ENCODE data around the gene RAN.
A peak's percentile ranks its signal among the peaks of the same experiment; 100 is the strongest.
"Not testable (repeated sequence)": the region's sequence is repeated elsewhere in the genome, so short reads cannot be mapped to it uniquely, and the experiment has no call there.

RAN gene

GRCh38 chr12:130862771-130863170 is 9.1 kb upstream of the RAN start:
- H3K9me3 Mint-ChIP-seq, DNase-seq: not testable (repeated sequence)

GRCh38 chr12:130863298-130863697 is 8.6 kb upstream of the RAN start:
- ATAC-seq (replicated peaks) (no peak), DNase-seq (no peak)
- Mint-ChIP-seq H3K27ac (no peak overlapping the region), H3K36me3 (peaks cover 4 to 9% of the 10 kb centered on the region in 2 donors), H3K27me3 (peaks cover 5 to 7% of the 10 kb centered on the region in 2 donors), H3K4me1 (no peaks in the 10 kb centered on the region), H3K9me3 (peaks cover 4 to 7% of the 10 kb centered on the region in 2 donors), H3K4me3 (no peak overlapping the region)

More at GRCh38 chr12:130862771-130863170, 9.1 kb upstream of the RAN start:
- not testable (repeated sequence) for H3K4me3 Mint-ChIP-seq; H3K4me1 Mint-ChIP-seq; ATAC-seq (replicated peaks); H3K27ac Mint-ChIP-seq
- peaks cover 8 to 11% of the 10 kb centered on the region in 2 donors for H3K27me3 Mint-ChIP-seq
- H3K36me3 Mint-ChIP-seq: peaks cover 4 to 13% of the 10 kb centered on the region in 2 donors

GRCh38 chr12:130868412-130868811 is 3.5 kb upstream of the RAN start:
- Mint-ChIP-seq H3K27ac (no peak overlapping the region), H3K36me3 (peaks cover 10 to 19% of the 10 kb centered on the region in 2 donors), H3K9me3 (no peaks in the 10 kb centered on the region), H3K4me1 (peaks cover 16 to 23% of the 10 kb centered on the region in 2 donors), H3K27me3 (no peaks in the 10 kb centered on the region), H3K4me3 (no peak overlapping the region)
- DNase-seq (no peak), ATAC-seq (replicated peaks) (no peak)

- DNase-seq: peak; percentile 68
- H3K9me3 Mint-ChIP-seq: no peaks in the 10 kb centered on the region
- peak overlapping the region; percentile 97 for H3K27ac Mint-ChIP-seq
- H3K4me3 Mint-ChIP-seq: peak overlapping the region; percentile 89 to 94
- H3K36me3 Mint-ChIP-seq: peaks cover 28 to 40% of the 10 kb centered on the region in 2 donors
- H3K27me3 Mint-ChIP-seq: no peaks in the 10 kb centered on the region
- peak; percentile 69 to 70 for ATAC-seq (replicated peaks)
- peaks cover 24 to 44% of the 10 kb centered on the region in 2 donors for H3K4me1 Mint-ChIP-seq
Measured at GRCh38 chr12:130870442-130871285, 1.2 kb upstream of the RAN start.

- H3K9me3 Mint-ChIP-seq: no peaks in the 10 kb centered on the region
- ATAC-seq (replicated peaks): peak; percentile 42 to 45
- peak overlapping the region; percentile 97 for H3K27ac Mint-ChIP-seq
- H3K36me3 Mint-ChIP-seq: peaks cover 41 to 51% of the 10 kb centered on the region in 2 donors
- H3K4me1 Mint-ChIP-seq: peaks cover 29 to 57% of the 10 kb centered on the region in 2 donors
- H3K27me3 Mint-ChIP-seq: no peaks in the 10 kb centered on the region
- peak overlapping the region; percentile 93 to 94 for H3K4me3 Mint-ChIP-seq
- DNase-seq: peak; percentile 45
Measured at GRCh38 chr12:130872179-130873096, 572 bp downstream of the RAN start.

GRCh38 chr12:130873106-130873795 is 1.4 kb downstream of the RAN start:
- Mint-ChIP-seq H3K4me1 (peaks cover 31 to 62% of the 10 kb centered on the region in 2 donors), H3K4me3 (peak overlapping the region; percentile 93 to 94)

GRCh38 chr12:130873825-130874224 is 2.0 kb downstream of the RAN start:
- no peak for DNase-seq
- no peak for ATAC-seq (replicated peaks)
- H3K27me3 Mint-ChIP-seq: no peaks in the 10 kb centered on the region
- peak overlapping the region; percentile 93 to 94 for H3K4me3 Mint-ChIP-seq
- H3K36me3 Mint-ChIP-seq: peaks cover 44 to 59% of the 10 kb centered on the region in 2 donors
- no peaks in the 10 kb centered on the region for H3K9me3 Mint-ChIP-seq
- peak overlapping the region; percentile 80 for H3K27ac Mint-ChIP-seq
- H3K4me1 Mint-ChIP-seq: peaks cover 34 to 68% of the 10 kb centered on the region in 2 donors

More at GRCh38 chr12:130873106-130873795, 1.4 kb downstream of the RAN start:
- Mint-ChIP-seq H3K27ac (peak overlapping the region; percentile 97), H3K9me3 (no peaks in the 10 kb centered on the region), H3K36me3 (peaks cover 44 to 54% of the 10 kb centered on the region in 2 donors), H3K27me3 (no peaks in the 10 kb centered on the region)
- ATAC-seq (replicated peaks) (no peak), DNase-seq (no peak)

GRCh38 chr12:130874696-130875095 is 2.8 kb downstream of the RAN start:
- Mint-ChIP-seq H3K4me3 (peak overlapping the region in 1 of 2 donors; percentile 93), H3K27me3 (no peaks in the 10 kb centered on the region), H3K9me3 (no peaks in the 10 kb centered on the region), H3K36me3 (peaks cover 47 to 66% of the 10 kb centered on the region in 2 donors), H3K4me1 (peaks cover 42 to 77% of the 10 kb centered on the region in 2 donors), H3K27ac (peak overlapping the region; percentile 25)
- DNase-seq (no peak), ATAC-seq (replicated peaks) (no peak)

- DNase-seq (no peak), ATAC-seq (replicated peaks) (no peak)
- H3K27ac Mint-ChIP-seq: peak overlapping the region; percentile 25
- peaks cover 45 to 82% of the 10 kb centered on the region in 2 donors for H3K4me1 Mint-ChIP-seq
- no peaks in the 10 kb centered on the region for H3K9me3 Mint-ChIP-seq
- H3K4me3 Mint-ChIP-seq: peak overlapping the region; percentile 6 to 41
- H3K36me3 Mint-ChIP-seq: peaks cover 47 to 66% of the 10 kb centered on the region in 2 donors
- H3K27me3 Mint-ChIP-seq: no peaks in the 10 kb centered on the region
Measured at GRCh38 chr12:130875193-130875592, 3.3 kb downstream of the RAN start.

- H3K36me3 Mint-ChIP-seq: peaks cover 47 to 63% of the 10 kb centered on the region in 2 donors
- peaks cover 47 to 83% of the 10 kb centered on the region in 2 donors for H3K4me1 Mint-ChIP-seq
- not testable (repeated sequence) for DNase-seq; H3K27me3 Mint-ChIP-seq; ATAC-seq (replicated peaks); H3K9me3 Mint-ChIP-seq
- H3K27ac Mint-ChIP-seq: peak overlapping the region; percentile 88
- H3K4me3 Mint-ChIP-seq: peak overlapping the region in 1 of 2 donors; percentile 39
Measured at GRCh38 chr12:130875708-130876107, 3.8 kb downstream of the RAN start.

- Mint-ChIP-seq H3K36me3 (peaks cover 51 to 67% of the 10 kb centered on the region in 2 donors), H3K27ac (no peak overlapping the region), H3K9me3 (no peaks in the 10 kb centered on the region), H3K27me3 (no peaks in the 10 kb centered on the region), H3K4me1 (peaks cover 48 to 83% of the 10 kb centered on the region in 2 donors), H3K4me3 (no peak overlapping the region)
- DNase-seq (no peak), ATAC-seq (replicated peaks) (no peak)
Measured at GRCh38 chr12:130876297-130876696, 4.4 kb downstream of the RAN start.

- Mint-ChIP-seq H3K27me3 (no peaks in the 10 kb centered on the region), H3K9me3 (no peaks in the 10 kb centered on the region), H3K36me3 (peaks cover 51 to 67% of the 10 kb centered on the region in 2 donors), H3K27ac (peak overlapping the region; percentile 81), H3K4me1 (peaks cover 46 to 81% of the 10 kb centered on the region in 2 donors), H3K4me3 (no peak overlapping the region)
- ATAC-seq (replicated peaks) (no peak), DNase-seq (no peak)
Measured at GRCh38 chr12:130876758-130877157, 4.9 kb downstream of the RAN start.

GRCh38 chr12:130877333-130877732 is 5.5 kb downstream of the RAN start:
- peak overlapping the region; percentile 71 for H3K27ac Mint-ChIP-seq
- H3K36me3 Mint-ChIP-seq: peaks cover 51 to 67% of the 10 kb centered on the region in 2 donors
- H3K4me3 Mint-ChIP-seq: no peak overlapping the region
- ATAC-seq (replicated peaks) (no peak), DNase-seq (no peak)
- H3K9me3 Mint-ChIP-seq: no peaks in the 10 kb centered on the region
- no peaks in the 10 kb centered on the region for H3K27me3 Mint-ChIP-seq
- H3K4me1 Mint-ChIP-seq: peaks cover 46 to 81% of the 10 kb centered on the region in 2 donors

All from stimulated activated naive B cell treated with anti-CD40 and anti-IgM and Interleukin-4, amounts not matched to agents 10 μg/mL and 1 μg/mL and 100 μg/mL, for 72 hours (primary cell).